ENCODE data around the gene DENND6B.

The DENND6B gene

GRCh38 chr22:50269573-50269969 lies 57.2 kb downstream of the DENND6B start:
- DNase-seq, result no peak

- DNase-seq, result no peak
Observed at GRCh38 chr22:50268655-50269113, 58.1 kb downstream of the DENND6B start.

GRCh38 chr22:50267591-50268390 lies 59.0 kb downstream of the DENND6B start:
- DNase-seq, result no peak

- DNase-seq, result no peak
Observed at GRCh38 chr22:50266994-50267393, 59.8 kb downstream of the DENND6B start.

GRCh38 chr22:50264946-50265669 lies 61.7 kb downstream of the DENND6B start:
- DNase-seq, result no peak

GRCh38 chr22:50264104-50264745 lies 62.6 kb downstream of the DENND6B start:
- DNase-seq, result no peak

GRCh38 chr22:50262973-50263617 lies 63.7 kb downstream of the DENND6B start:
- DNase-seq, result no peak

- no peak for DNase-seq
Observed at GRCh38 chr22:50262460-50262911, 64.3 kb downstream of the DENND6B start.

- DNase-seq, result no peak
Observed at GRCh38 chr22:50261615-50262459, 65.0 kb downstream of the DENND6B start, which contains the start of gene MAPK12. Gene MAPK12, minus strand, starts transcription at chr22:50261683. Its CDS starts 174 bp downstream, at chr22:50261509.

GRCh38 chr22:50260801-50261614 lies 65.8 kb downstream of the DENND6B start:
- no peak for DNase-seq

GRCh38 chr22:50260434-50260800 lies 66.4 kb downstream of the DENND6B start:
- DNase-seq, result no peak

GRCh38 chr22:50259302-50259701 lies 67.5 kb downstream of the DENND6B start:
- no peak for DNase-seq
